Measurements from ENCODE around the gene MYLK4. TPM values are rescaled to one million over a fixed set of nuclear protein-coding genes. Genes with fewer than 3 reads are reported as not detected.

The MYLK4 gene
- total RNA-seq, 1 experiment from 2014 or later: 0.85 TPM

DNA sequence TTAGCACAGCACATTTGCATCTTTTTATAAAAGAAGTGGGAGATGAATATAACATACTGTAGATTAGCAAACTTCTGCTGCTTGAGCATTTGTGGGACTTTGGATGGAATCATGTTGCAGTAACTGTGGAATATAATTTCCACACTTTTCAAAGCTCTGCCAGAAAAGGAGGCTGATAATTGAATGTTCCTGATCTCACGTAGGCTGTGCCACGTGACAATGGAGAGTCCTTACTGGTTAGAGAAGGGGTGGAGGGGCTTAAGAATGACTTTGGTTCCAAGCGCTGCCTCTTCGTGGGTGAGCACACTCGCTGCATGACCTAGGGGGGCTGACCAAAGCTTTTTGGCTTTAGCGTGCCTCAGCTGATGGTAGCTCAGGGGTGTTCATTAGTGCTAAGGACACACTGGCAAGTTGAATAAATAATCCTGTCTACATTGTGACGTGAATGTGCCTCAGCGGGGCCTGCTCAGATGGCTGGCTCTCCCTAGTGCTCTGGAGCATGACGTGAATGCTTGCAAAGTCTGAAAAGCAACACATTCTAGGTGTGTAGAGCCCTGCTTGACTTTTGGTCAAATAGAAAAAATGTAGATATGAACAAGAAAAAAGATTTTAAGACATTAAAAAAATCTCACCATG, 29.5 kb upstream of the MYLK4 start:
- CTCF ChIA-PET: interaction anchor here (1.0 kb wide), 1 partner anchor 11 kb away, joined by 6 read pairs; no protein-coding TSS in a partner anchor
- Histone ChIP-seq H3K27ac (ENCODE audit: low read length) (no peak overlapping the region), H3K27me3 (ENCODE audit: control insufficient read depth, insufficient read depth, low read length) (no peaks in the 10 kb centered on the region), H3K36me3 (ENCODE audit: control insufficient read depth, insufficient read depth, low read length) (peaks cover 8% of the 10 kb centered on the region), H3K4me3 (ENCODE audit: low read depth in 2 of 2, low read length in 2 of 2) (no peak overlapping the region), H3K9me3 (ENCODE audit: control insufficient read depth, insufficient read depth, low read depth, low read length) (no peaks in the 10 kb centered on the region), H3K4me1 (ENCODE audit: control insufficient read depth, insufficient read depth, low read length) (no peaks in the 10 kb centered on the region)
- in situ Hi-C loops (cut with HindIII; ENCODE audit: low pct_unique_long_range_greater_than_20kb, low sequenced_read_pairs) (no loop called here), intact Hi-C loops (cut with micrococcal nuclease; ENCODE audit: unreplicated experiment) (no loop called here)
- TF ChIP-seq POLR2AphosphoS5 (IDR thresholded peaks at IDR 0.05; ENCODE audit: low read depth, low read length): no peak
- TF ChIP-seq, protein P1, sequence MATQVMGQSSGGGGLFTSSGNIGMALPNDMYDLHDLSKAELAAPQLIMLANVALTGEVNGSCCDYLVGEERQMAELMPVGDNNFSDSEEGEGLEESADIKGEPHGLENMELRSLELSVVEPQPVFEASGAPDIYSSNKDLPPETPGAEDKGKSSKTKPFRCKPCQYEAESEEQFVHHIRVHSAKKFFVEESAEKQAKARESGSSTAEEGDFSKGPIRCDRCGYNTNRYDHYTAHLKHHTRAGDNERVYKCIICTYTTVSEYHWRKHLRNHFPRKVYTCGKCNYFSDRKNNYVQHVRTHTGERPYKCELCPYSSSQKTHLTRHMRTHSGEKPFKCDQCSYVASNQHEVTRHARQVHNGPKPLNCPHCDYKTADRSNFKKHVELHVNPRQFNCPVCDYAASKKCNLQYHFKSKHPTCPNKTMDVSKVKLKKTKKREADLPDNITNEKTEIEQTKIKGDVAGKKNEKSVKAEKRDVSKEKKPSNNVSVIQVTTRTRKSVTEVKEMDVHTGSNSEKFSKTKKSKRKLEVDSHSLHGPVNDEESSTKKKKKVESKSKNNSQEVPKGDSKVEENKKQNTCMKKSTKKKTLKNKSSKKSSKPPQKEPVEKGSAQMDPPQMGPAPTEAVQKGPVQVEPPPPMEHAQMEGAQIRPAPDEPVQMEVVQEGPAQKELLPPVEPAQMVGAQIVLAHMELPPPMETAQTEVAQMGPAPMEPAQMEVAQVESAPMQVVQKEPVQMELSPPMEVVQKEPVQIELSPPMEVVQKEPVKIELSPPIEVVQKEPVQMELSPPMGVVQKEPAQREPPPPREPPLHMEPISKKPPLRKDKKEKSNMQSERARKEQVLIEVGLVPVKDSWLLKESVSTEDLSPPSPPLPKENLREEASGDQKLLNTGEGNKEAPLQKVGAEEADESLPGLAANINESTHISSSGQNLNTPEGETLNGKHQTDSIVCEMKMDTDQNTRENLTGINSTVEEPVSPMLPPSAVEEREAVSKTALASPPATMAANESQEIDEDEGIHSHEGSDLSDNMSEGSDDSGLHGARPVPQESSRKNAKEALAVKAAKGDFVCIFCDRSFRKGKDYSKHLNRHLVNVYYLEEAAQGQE (IDR thresholded peaks at IDR 0.05; ENCODE audit: insufficient read depth in 1 of 2, low read depth in 2 of 2, low read length in 1 of 2): no peak
- TF ChIP-seq SIN3A (IDR thresholded peaks at IDR 0.05; ENCODE audit: borderline replicate concordance, insufficient read depth, low read depth, low read length): no peak
- TF ChIP-seq TCF7L2 (IDR thresholded peaks at IDR 0.05; ENCODE audit: low read depth, low read length): no peak
- TF ChIP-seq, protein P2, sequence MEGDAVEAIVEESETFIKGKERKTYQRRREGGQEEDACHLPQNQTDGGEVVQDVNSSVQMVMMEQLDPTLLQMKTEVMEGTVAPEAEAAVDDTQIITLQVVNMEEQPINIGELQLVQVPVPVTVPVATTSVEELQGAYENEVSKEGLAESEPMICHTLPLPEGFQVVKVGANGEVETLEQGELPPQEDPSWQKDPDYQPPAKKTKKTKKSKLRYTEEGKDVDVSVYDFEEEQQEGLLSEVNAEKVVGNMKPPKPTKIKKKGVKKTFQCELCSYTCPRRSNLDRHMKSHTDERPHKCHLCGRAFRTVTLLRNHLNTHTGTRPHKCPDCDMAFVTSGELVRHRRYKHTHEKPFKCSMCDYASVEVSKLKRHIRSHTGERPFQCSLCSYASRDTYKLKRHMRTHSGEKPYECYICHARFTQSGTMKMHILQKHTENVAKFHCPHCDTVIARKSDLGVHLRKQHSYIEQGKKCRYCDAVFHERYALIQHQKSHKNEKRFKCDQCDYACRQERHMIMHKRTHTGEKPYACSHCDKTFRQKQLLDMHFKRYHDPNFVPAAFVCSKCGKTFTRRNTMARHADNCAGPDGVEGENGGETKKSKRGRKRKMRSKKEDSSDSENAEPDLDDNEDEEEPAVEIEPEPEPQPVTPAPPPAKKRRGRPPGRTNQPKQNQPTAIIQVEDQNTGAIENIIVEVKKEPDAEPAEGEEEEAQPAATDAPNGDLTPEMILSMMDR (IDR thresholded peaks at IDR 0.05): no peak
- BruUV-seq (replicated peaks): no TSS peak
- POLR2A ChIA-PET: no interaction called here
- ATAC-seq: no peak
- DNase-seq (ENCODE audit: low read depth, low spot score): no peak

DNA sequence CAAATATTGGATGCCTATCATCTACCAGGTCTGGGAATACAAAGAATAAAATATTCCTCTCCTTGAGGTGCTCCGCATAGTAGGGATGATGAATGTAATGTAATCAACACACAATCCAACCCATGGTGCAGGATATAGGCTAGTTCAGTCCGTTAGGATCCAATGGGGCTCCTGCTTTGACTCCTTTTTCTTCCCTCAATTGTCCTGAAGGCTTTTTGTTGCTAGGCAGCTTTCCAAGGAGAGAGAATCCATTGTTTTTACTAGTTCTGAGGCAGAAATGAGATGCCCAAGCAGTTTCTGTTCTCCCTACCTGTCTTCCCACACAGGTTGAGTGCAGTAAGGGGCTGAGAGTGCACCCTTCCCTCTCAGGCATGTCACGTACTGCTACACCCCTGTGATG, 26.5 kb upstream of the MYLK4 start:
- Histone ChIP-seq H3K27ac (ENCODE audit: low read length) (no peak overlapping the region), H3K4me1 (ENCODE audit: control insufficient read depth, insufficient read depth, low read length) (no peaks in the 10 kb centered on the region), H3K27me3 (ENCODE audit: control insufficient read depth, insufficient read depth, low read length) (no peaks in the 10 kb centered on the region), H3K36me3 (ENCODE audit: control insufficient read depth, insufficient read depth, low read length) (peaks cover 6% of the 10 kb centered on the region), H3K9me3 (ENCODE audit: control insufficient read depth, insufficient read depth, low read depth, low read length) (no peaks in the 10 kb centered on the region), H3K4me3 (ENCODE audit: low read depth in 2 of 2, low read length in 2 of 2) (no peak overlapping the region)
- POLR2A ChIA-PET: interaction anchor here (0.6 kb wide), 1 partner anchor 11 kb away, joined by 3 read pairs; no protein-coding TSS in a partner anchor
- CTCF ChIA-PET: no interaction called here
- ATAC-seq: no peak
- DNase-seq (ENCODE audit: low read depth, low spot score): no peak
- in situ Hi-C loops (cut with HindIII; ENCODE audit: low pct_unique_long_range_greater_than_20kb, low sequenced_read_pairs) (no loop called here), intact Hi-C loops (cut with micrococcal nuclease; ENCODE audit: unreplicated experiment) (no loop called here)
- no TSS peak for BruUV-seq (replicated peaks)
- TF ChIP-seq TCF7L2 (IDR thresholded peaks at IDR 0.05; ENCODE audit: low read depth, low read length): no peak
- TF ChIP-seq, protein P2 (IDR thresholded peaks at IDR 0.05): no peak
- TF ChIP-seq, protein P1 (IDR thresholded peaks at IDR 0.05; ENCODE audit: insufficient read depth in 1 of 2, low read depth in 2 of 2, low read length in 1 of 2): no peak
- no peak for TF ChIP-seq SIN3A (IDR thresholded peaks at IDR 0.05; ENCODE audit: borderline replicate concordance, insufficient read depth, low read depth, low read length)
- TF ChIP-seq POLR2AphosphoS5 (IDR thresholded peaks at IDR 0.05; ENCODE audit: low read depth, low read length): no peak

Data from Panc1 (cell line).